HG02943 (cell line): ENCODE data around the gene RAB31.

Experiments
- ATAC-seq: cut with Tn5 transposase; IDR thresholded peaks from one replicate; pipeline ENCODE4 v1.9.1; 2021; ENCODE audit warnings: mild to moderate bottlenecking, low read depth, moderate library complexity; ENCODE audit not compliant: unreplicated experiment

Gene RAB31

GRCh38 chr18:9779630-9780029 lies 71.5 kb downstream of the RAB31 start:
- ATAC-seq, result no peak

GRCh38 chr18:9782073-9782857 lies 74.2 kb downstream of the RAB31 start:
- ATAC-seq, result no peak

- no peak for ATAC-seq
Measured at GRCh38 chr18:9786631-9787030, 78.5 kb downstream of the RAB31 start.

- no peak for ATAC-seq
Measured at GRCh38 chr18:9787036-9787435, 78.9 kb downstream of the RAB31 start.

GRCh38 chr18:9787712-9788111 lies 79.6 kb downstream of the RAB31 start:
- no peak for ATAC-seq

GRCh38 chr18:9788140-9788539 lies 80.0 kb downstream of the RAB31 start:
- no peak for ATAC-seq

- no peak for ATAC-seq
Measured at GRCh38 chr18:9788860-9789259, 80.8 kb downstream of the RAB31 start.

- ATAC-seq, result no peak
Measured at GRCh38 chr18:9790261-9790660, 82.2 kb downstream of the RAB31 start.

GRCh38 chr18:9791991-9792390 lies 83.9 kb downstream of the RAB31 start:
- ATAC-seq, result no peak

GRCh38 chr18:9792565-9793245 lies 84.6 kb downstream of the RAB31 start:
- ATAC-seq, result no peak

- ATAC-seq, result no peak
Measured at GRCh38 chr18:9796011-9796410, 87.9 kb downstream of the RAB31 start.

GRCh38 chr18:9796935-9797549 lies 88.9 kb downstream of the RAB31 start:
- ATAC-seq, result no peak

GRCh38 chr18:9802175-9803062 lies 94.3 kb downstream of the RAB31 start:
- no peak for ATAC-seq

GRCh38 chr18:9803063-9803697 lies 95.1 kb downstream of the RAB31 start:
- ATAC-seq, result no peak

GRCh38 chr18:9803698-9804516 lies 95.8 kb downstream of the RAB31 start:
- ATAC-seq, result no peak

- no peak for ATAC-seq
Measured at GRCh38 chr18:9804517-9805104, 96.5 kb downstream of the RAB31 start.

- ATAC-seq, result no peak
Measured at GRCh38 chr18:9806905-9807304, 98.8 kb downstream of the RAB31 start.

GRCh38 chr18:9808295-9809241 lies 100.5 kb downstream of the RAB31 start:
- no peak for ATAC-seq
